ENCODE measurements around the gene CCDC33.

The CCDC33 gene

GRCh38 chr15:74306781-74307217 is 70.7 kb downstream of the CCDC33 start:
- no peak for DNase-seq (ENCODE audit: low read depth)
- H3K4me3 ChIP-seq (ENCODE audit: low read depth, low read length), result no peak overlapping the region
- no peak for TF ChIP-seq CTCF (IDR thresholded peaks at IDR 0.05; ENCODE audit: control insufficient read depth, extremely low read depth, insufficient read depth)

GRCh38 chr15:74307827-74308811 is 72.0 kb downstream of the CCDC33 start:
- peak; percentile 93 for TF ChIP-seq CTCF (IDR thresholded peaks at IDR 0.05; ENCODE audit: control insufficient read depth, extremely low read depth, insufficient read depth)
- H3K4me3 ChIP-seq (ENCODE audit: low read depth, low read length), result no peak overlapping the region
- no peak for DNase-seq (ENCODE audit: low read depth)

GRCh38 chr15:74311734-74312444 is 75.8 kb downstream of the CCDC33 start:
- no peak for DNase-seq (ENCODE audit: low read depth)
- no peak overlapping the region for H3K4me3 ChIP-seq (ENCODE audit: low read depth, low read length)
- TF ChIP-seq CTCF (IDR thresholded peaks at IDR 0.05; ENCODE audit: control insufficient read depth, extremely low read depth, insufficient read depth), result peak; percentile 61

- no peak for DNase-seq (ENCODE audit: low read depth)
- H3K4me3 ChIP-seq (ENCODE audit: low read depth, low read length), result no peak overlapping the region
Observed at GRCh38 chr15:74312445-74313007, 76.4 kb downstream of the CCDC33 start.

GRCh38 chr15:74313889-74314288 is 77.8 kb downstream of the CCDC33 start:
- no peak for DNase-seq (ENCODE audit: low read depth)
- H3K4me3 ChIP-seq (ENCODE audit: low read depth, low read length), result no peak overlapping the region
- TF ChIP-seq CTCF (IDR thresholded peaks at IDR 0.05; ENCODE audit: control insufficient read depth, extremely low read depth, insufficient read depth), result no peak

More at GRCh38 chr15:74312445-74313007, 76.4 kb downstream of the CCDC33 start:
- no peak for TF ChIP-seq CTCF (IDR thresholded peaks at IDR 0.05; ENCODE audit: control insufficient read depth, extremely low read depth, insufficient read depth)

GRCh38 chr15:74314795-74315438 is 78.8 kb downstream of the CCDC33 start:
- H3K4me3 ChIP-seq (ENCODE audit: low read depth, low read length), result no peak overlapping the region
- TF ChIP-seq CTCF (IDR thresholded peaks at IDR 0.05; ENCODE audit: control insufficient read depth, extremely low read depth, insufficient read depth), result no peak
- DNase-seq (ENCODE audit: low read depth), result no peak

Measured in LNCaP clone FGC (cell line).